H1 (cell line): ENCODE data around the gene CLEC10A. TPM values are rescaled to one million over a fixed set of nuclear protein-coding genes. Genes with fewer than 3 reads are reported as not detected.

Experiments used
- BRCA1 ChIP-seq: IDR thresholded peaks from 2 replicates; pipeline ENCODE4 v1.6.1; 2012; ENCODE audit warnings: low read depth, low read length, improper control_type of control experiment
- CHD7 ChIP-seq: fragments of 300-600 bp; sonication (generic); IDR thresholded peaks from 2 replicates; pipeline ENCODE4 v1.7.1; 2012; ENCODE audit warnings: low read length, moderate library complexity, mild to moderate bottlenecking, inconsistent platforms; ENCODE audit not compliant: insufficient replicate concordance
- EP300 ChIP-seq, 2 experiments: IDR thresholded peaks; 1 replicate in 1 of 2; 2 replicates in 1 of 2; pipeline ENCODE4 v1.6.1; 2011 to 2012; ENCODE audit warnings: low read depth in 2 of 2, low read length in 2 of 2, mild to moderate bottlenecking in 2 of 2, borderline replicate concordance in 1 of 2, inconsistent platforms in 1 of 2, moderate library complexity in 1 of 2
- EZH2 ChIP-seq: fragments of 200-600 bp; sonication (generic); IDR thresholded peaks from 2 replicates; pipeline ENCODE4 v1.7.1; 2012; ENCODE audit warnings: low read depth, mild to moderate bottlenecking, moderate library complexity, low read length, inconsistent platforms; ENCODE audit not compliant: severe bottlenecking
- GABPA ChIP-seq: IDR thresholded peaks from 2 replicates; pipeline ENCODE4 v1.6.1; 2011; ENCODE audit warnings: mild to moderate bottlenecking, low read length, moderate library complexity, borderline replicate concordance; ENCODE audit not compliant: insufficient read depth
- RBBP5 ChIP-seq: IDR thresholded peaks from 2 replicates; pipeline ENCODE4 v1.7.1; 2012; ENCODE audit warnings: low read depth, mild to moderate bottlenecking, inconsistent platforms, low read length, moderate library complexity, borderline replicate concordance
- RXRA ChIP-seq: IDR thresholded peaks from 2 replicates; pipeline ENCODE4 v1.6.1; 2011; ENCODE audit warnings: low read depth, mild to moderate bottlenecking, low read length, moderate library complexity; ENCODE audit not compliant: insufficient read depth
- SUZ12 ChIP-seq: fragments of 200-600 bp; sonication (generic); IDR thresholded peaks from 2 replicates; pipeline ENCODE4 v1.6.1; 2012; ENCODE audit warnings: mild to moderate bottlenecking, inconsistent platforms, low read length, moderate library complexity, mixed read lengths
- TAF7 ChIP-seq: optimal IDR thresholded peaks from 2 replicates; pipeline ENCODE3; 2011; ENCODE audit warnings: low read depth, mild to moderate bottlenecking, inconsistent platforms, low read length, moderate library complexity, borderline replicate concordance
- TCF12 ChIP-seq: IDR thresholded peaks from 2 replicates; pipeline ENCODE4 v1.6.1; 2011; ENCODE audit warnings: low read depth, mild to moderate bottlenecking, low read length
- polyA plus RNA-seq, 7 experiments: library from polyadenylated mRNA; depleted of rRNA in 3 of 7; stranded (reverse) in 5 of 7; unstranded in 2 of 7; fragments of >200 nt in 5 of 7; fragments of 200-250 nt in 2 of 7; gene quantifications; 1 replicate in 5 of 7; 2 replicates in 1 of 7; 4 replicates in 1 of 7; pipeline versions ENCODE4 v1.2.1 to v1.2.3, GENCODE V29; 2011 to 2013; ENCODE audit warnings: missing spikeins in 2 of 7, mixed read lengths in 2 of 7
- total RNA-seq: library from RNA; stranded (reverse); fragmentation: NEBNext Ultra II Directional; extraction: Animal tissue kit (Norgen Biotek cat#: 25700); gene quantifications from 2 replicates; pipeline ENCODE4 v1.2.1, GENCODE V29; 2021

The CLEC10A gene
- total and polyA plus RNA-seq, 2 of the 8 experiments (the other 6 are each of a cell fraction or from before 2014, with no cell fraction given), result not detected

GRCh38 chr17:7094652-7095019 is 14.6 kb upstream of the CLEC10A start (continued):
- TF ChIP-seq TAF7, result no peak
- no peak for TF ChIP-seq RBBP5
- no peak for TF ChIP-seq GABPA
- no peak for TF ChIP-seq BRCA1
- TF ChIP-seq RXRA, result no peak
- TF ChIP-seq SUZ12, result no peak
- TF ChIP-seq TCF12, result no peak
- TF ChIP-seq CHD7, result no peak
- TF ChIP-seq EZH2, result no peak
- TF ChIP-seq EP300 (IDR thresholded peaks at IDR 0.05; ENCODE audit: borderline replicate concordance in 1 of 2, low read depth in 2 of 2, low read length in 2 of 2), result no peak
